ENCODE data around the gene BTG4. TPM values are rescaled to one million over a fixed set of nuclear protein-coding genes. Genes with fewer than 3 reads are reported as not detected.

Gene BTG4
- total and polyA plus RNA-seq, 2 donors, result 0.05 to 0.25 TPM

- DNase-seq (ENCODE audit: low read depth in 6 of 9, low spot score in 9 of 9), result no peak
- Histone ChIP-seq H3K4me3 (ENCODE audit: low read length in 2 of 2) (no peak overlapping the region), H3K27ac (ENCODE audit: low read depth in 1 of 2, low read length in 1 of 2) (no peak overlapping the region), H3K36me3 (ENCODE audit: control insufficient read depth in 2 of 2, insufficient read depth in 2 of 2, low read length in 1 of 2) (no peaks in the 10 kb centered on the region), H3K9me3 (ENCODE audit: control insufficient read depth in 2 of 2, insufficient read depth in 1 of 2, low read length in 1 of 2) (no peaks in the 10 kb centered on the region), H3K4me1 (ENCODE audit: control insufficient read depth in 2 of 2, insufficient read depth in 2 of 2, low read length in 2 of 2) (peaks cover 0 to 8% of the 10 kb centered on the region in 2 donors), H3K27me3 (ENCODE audit: control insufficient read depth in 2 of 2, insufficient read depth in 1 of 2, low read length in 1 of 2) (no peaks in the 10 kb centered on the region)
- WGBS, result 92% methylated on average over 1 of the region's 1 CpG
Measured at GRCh38 chr11:111527279-111527678, 15.1 kb upstream of the BTG4 start.

- no peaks in the 10 kb centered on the region for H3K9me3 ChIP-seq (ENCODE audit: control insufficient read depth in 2 of 2, insufficient read depth in 1 of 2, low read length in 1 of 2)
- H3K27me3 ChIP-seq (ENCODE audit: control insufficient read depth in 2 of 2, insufficient read depth in 1 of 2, low read length in 1 of 2), result no peaks in the 10 kb centered on the region
- H3K4me3 ChIP-seq (ENCODE audit: low read length in 2 of 2), result no peak overlapping the region
- WGBS, result 86% methylated on average over 1 of the region's 1 CpG
- H3K36me3 ChIP-seq (ENCODE audit: control insufficient read depth in 2 of 2, insufficient read depth in 2 of 2, low read length in 1 of 2), result no peaks in the 10 kb centered on the region
- H3K27ac ChIP-seq (ENCODE audit: low read depth in 1 of 2, low read length in 1 of 2), result no peak overlapping the region
- peaks cover 0 to 7% of the 10 kb centered on the region in 2 donors for H3K4me1 ChIP-seq (ENCODE audit: control insufficient read depth in 2 of 2, insufficient read depth in 2 of 2, low read length in 2 of 2)
- no peak for DNase-seq (ENCODE audit: low read depth in 6 of 9, low spot score in 9 of 9)
Measured at GRCh38 chr11:111526501-111526900, 14.3 kb upstream of the BTG4 start.

- 100% methylated on average over 1 of the region's 1 CpG for WGBS
- no peaks in the 10 kb centered on the region for H3K9me3 ChIP-seq (ENCODE audit: control insufficient read depth in 2 of 2, insufficient read depth in 1 of 2, low read length in 1 of 2)
- no peak overlapping the region for H3K4me3 ChIP-seq (ENCODE audit: low read length in 2 of 2)
- H3K27ac ChIP-seq (ENCODE audit: low read depth in 1 of 2, low read length in 1 of 2), result no peak overlapping the region
- no peaks in the 10 kb centered on the region for H3K27me3 ChIP-seq (ENCODE audit: control insufficient read depth in 2 of 2, insufficient read depth in 1 of 2, low read length in 1 of 2)
- H3K36me3 ChIP-seq (ENCODE audit: control insufficient read depth in 2 of 2, insufficient read depth in 2 of 2, low read length in 1 of 2), result no peaks in the 10 kb centered on the region
- H3K4me1 ChIP-seq (ENCODE audit: control insufficient read depth in 2 of 2, insufficient read depth in 2 of 2, low read length in 2 of 2), result peaks cover 0 to 7% of the 10 kb centered on the region in 2 donors
- DNase-seq (ENCODE audit: low read depth in 6 of 9, low spot score in 9 of 9), result no peak
Measured at GRCh38 chr11:111525456-111525855, 13.3 kb upstream of the BTG4 start.

GRCh38 chr11:111524056-111524455, 11.9 kb upstream of the BTG4 start:
- Histone ChIP-seq H3K9me3 (ENCODE audit: control insufficient read depth in 2 of 2, insufficient read depth in 1 of 2, low read length in 1 of 2) (no peaks in the 10 kb centered on the region), H3K27ac (ENCODE audit: low read depth in 1 of 2, low read length in 1 of 2) (no peak overlapping the region), H3K27me3 (ENCODE audit: control insufficient read depth in 2 of 2, insufficient read depth in 1 of 2, low read length in 1 of 2) (no peaks in the 10 kb centered on the region), H3K4me1 (ENCODE audit: control insufficient read depth in 2 of 2, insufficient read depth in 2 of 2, low read length in 2 of 2) (peaks cover 0 to 7% of the 10 kb centered on the region in 2 donors), H3K36me3 (ENCODE audit: control insufficient read depth in 2 of 2, insufficient read depth in 2 of 2, low read length in 1 of 2) (no peaks in the 10 kb centered on the region), H3K4me3 (ENCODE audit: low read length in 2 of 2) (no peak overlapping the region)
- 87% methylated on average over 1 of the region's 1 CpG for WGBS
- no peak for DNase-seq (ENCODE audit: low read depth in 6 of 9, low spot score in 9 of 9)

- WGBS, result 98% methylated on average over 2 of the region's 2 CpGs
- H3K9me3 ChIP-seq (ENCODE audit: control insufficient read depth in 2 of 2, insufficient read depth in 1 of 2, low read length in 1 of 2), result no peaks in the 10 kb centered on the region
- H3K36me3 ChIP-seq (ENCODE audit: control insufficient read depth in 2 of 2, insufficient read depth in 2 of 2, low read length in 1 of 2), result no peaks in the 10 kb centered on the region
- peaks cover 0 to 4% of the 10 kb centered on the region in 2 donors for H3K4me1 ChIP-seq (ENCODE audit: control insufficient read depth in 2 of 2, insufficient read depth in 2 of 2, low read length in 2 of 2)
- H3K27me3 ChIP-seq (ENCODE audit: control insufficient read depth in 2 of 2, insufficient read depth in 1 of 2, low read length in 1 of 2), result no peaks in the 10 kb centered on the region
- H3K4me3 ChIP-seq (ENCODE audit: low read length in 2 of 2), result no peak overlapping the region
- no peak for DNase-seq (ENCODE audit: low read depth in 6 of 9, low spot score in 9 of 9)
- no peak overlapping the region for H3K27ac ChIP-seq (ENCODE audit: low read depth in 1 of 2, low read length in 1 of 2)
Measured at GRCh38 chr11:111523343-111523742, 11.2 kb upstream of the BTG4 start.

- 98% methylated on average over 5 of the region's 5 CpGs for WGBS
- H3K4me1 ChIP-seq (ENCODE audit: control insufficient read depth in 2 of 2, insufficient read depth in 2 of 2, low read length in 2 of 2), result no peaks in the 10 kb centered on the region
- H3K36me3 ChIP-seq (ENCODE audit: control insufficient read depth in 2 of 2, insufficient read depth in 2 of 2, low read length in 1 of 2), result no peaks in the 10 kb centered on the region
- DNase-seq (ENCODE audit: low read depth in 6 of 9, low spot score in 9 of 9), result no peak
- no peaks in the 10 kb centered on the region for H3K9me3 ChIP-seq (ENCODE audit: control insufficient read depth in 2 of 2, insufficient read depth in 1 of 2, low read length in 1 of 2)
- H3K27ac ChIP-seq (ENCODE audit: low read depth in 1 of 2, low read length in 1 of 2), result no peak overlapping the region
- H3K4me3 ChIP-seq (ENCODE audit: low read length in 2 of 2), result no peak overlapping the region
- no peaks in the 10 kb centered on the region for H3K27me3 ChIP-seq (ENCODE audit: control insufficient read depth in 2 of 2, insufficient read depth in 1 of 2, low read length in 1 of 2)
Measured at GRCh38 chr11:111522426-111522825, 10.2 kb upstream of the BTG4 start.

GRCh38 chr11:111521135-111521534, 8.9 kb upstream of the BTG4 start:
- Histone ChIP-seq H3K36me3 (ENCODE audit: control insufficient read depth in 2 of 2, insufficient read depth in 2 of 2, low read length in 1 of 2) (no peaks in the 10 kb centered on the region), H3K27me3 (ENCODE audit: control insufficient read depth in 2 of 2, insufficient read depth in 1 of 2, low read length in 1 of 2) (no peaks in the 10 kb centered on the region), H3K27ac (ENCODE audit: low read depth in 1 of 2, low read length in 1 of 2) (no peak overlapping the region), H3K9me3 (ENCODE audit: control insufficient read depth in 2 of 2, insufficient read depth in 1 of 2, low read length in 1 of 2) (no peaks in the 10 kb centered on the region), H3K4me3 (ENCODE audit: low read length in 2 of 2) (no peak overlapping the region), H3K4me1 (ENCODE audit: control insufficient read depth in 2 of 2, insufficient read depth in 2 of 2, low read length in 2 of 2) (no peaks in the 10 kb centered on the region)
- no peak for DNase-seq (ENCODE audit: low read depth in 6 of 9, low spot score in 9 of 9)
- 94% methylated on average over 2 of the region's 2 CpGs for WGBS

- no peak for DNase-seq (ENCODE audit: low read depth in 6 of 9, low spot score in 9 of 9)
- H3K4me3 ChIP-seq (ENCODE audit: low read length in 2 of 2), result no peak overlapping the region
Measured at GRCh38 chr11:111520560-111520959, 8.4 kb upstream of the BTG4 start.

GRCh38 chr11:111518668-111519067, 6.5 kb upstream of the BTG4 start:
- no peaks in the 10 kb centered on the region for H3K36me3 ChIP-seq (ENCODE audit: control insufficient read depth in 2 of 2, insufficient read depth in 2 of 2, low read length in 1 of 2)
- DNase-seq (ENCODE audit: low read depth in 6 of 9, low spot score in 9 of 9), result no peak
- peaks cover 3 to 8% of the 10 kb centered on the region in 2 donors for H3K4me1 ChIP-seq (ENCODE audit: control insufficient read depth in 2 of 2, insufficient read depth in 2 of 2, low read length in 2 of 2)
- no peak overlapping the region for H3K4me3 ChIP-seq (ENCODE audit: low read length in 2 of 2)
- H3K27ac ChIP-seq (ENCODE audit: low read depth in 1 of 2, low read length in 1 of 2), result no peak overlapping the region
- H3K27me3 ChIP-seq (ENCODE audit: control insufficient read depth in 2 of 2, insufficient read depth in 1 of 2, low read length in 1 of 2), result peaks cover 13 to 15% of the 10 kb centered on the region in 2 donors
- WGBS, result 98% methylated on average over 1 of the region's 1 CpG
- no peaks in the 10 kb centered on the region for H3K9me3 ChIP-seq (ENCODE audit: control insufficient read depth in 2 of 2, insufficient read depth in 1 of 2, low read length in 1 of 2)

More at GRCh38 chr11:111520560-111520959, 8.4 kb upstream of the BTG4 start:
- WGBS, result 97% methylated on average over 2 of the region's 2 CpGs
- Histone ChIP-seq H3K27ac (ENCODE audit: low read depth in 1 of 2, low read length in 1 of 2) (no peak overlapping the region), H3K9me3 (ENCODE audit: control insufficient read depth in 2 of 2, insufficient read depth in 1 of 2, low read length in 1 of 2) (no peaks in the 10 kb centered on the region), H3K4me1 (ENCODE audit: control insufficient read depth in 2 of 2, insufficient read depth in 2 of 2, low read length in 2 of 2) (no peaks in the 10 kb centered on the region), H3K36me3 (ENCODE audit: control insufficient read depth in 2 of 2, insufficient read depth in 2 of 2, low read length in 1 of 2) (no peaks in the 10 kb centered on the region), H3K27me3 (ENCODE audit: control insufficient read depth in 2 of 2, insufficient read depth in 1 of 2, low read length in 1 of 2) (no peaks in the 10 kb centered on the region)

- no peaks in the 10 kb centered on the region for H3K9me3 ChIP-seq (ENCODE audit: control insufficient read depth in 2 of 2, insufficient read depth in 1 of 2, low read length in 1 of 2)
- WGBS, result 93% methylated on average over 2 of the region's 2 CpGs
- H3K4me3 ChIP-seq (ENCODE audit: low read length in 2 of 2), result no peak overlapping the region
- no peaks in the 10 kb centered on the region for H3K36me3 ChIP-seq (ENCODE audit: control insufficient read depth in 2 of 2, insufficient read depth in 2 of 2, low read length in 1 of 2)
- peaks cover 32 to 38% of the 10 kb centered on the region in 2 donors for H3K27me3 ChIP-seq (ENCODE audit: control insufficient read depth in 2 of 2, insufficient read depth in 1 of 2, low read length in 1 of 2)
- peaks cover 6 to 11% of the 10 kb centered on the region in 2 donors for H3K4me1 ChIP-seq (ENCODE audit: control insufficient read depth in 2 of 2, insufficient read depth in 2 of 2, low read length in 2 of 2)
- H3K27ac ChIP-seq (ENCODE audit: low read depth in 1 of 2, low read length in 1 of 2), result no peak overlapping the region
- no peak for DNase-seq (ENCODE audit: low read depth in 6 of 9, low spot score in 9 of 9)
Measured at GRCh38 chr11:111515591-111515990, 3.4 kb upstream of the BTG4 start.
